Iris pigment epithelial cell (primary cell): ENCODE results near the gene SYP.
A peak's percentile ranks its signal among the peaks of the same experiment; 100 is the strongest.
"Not testable (repeated sequence)": the region's sequence is repeated elsewhere in the genome, so short reads cannot be mapped to it uniquely, and the experiment has no call there.

Experiments used
- DNase-seq: peaks from one replicate; pipeline ENCODE4 v3.0.0-alpha.2; 2011; ENCODE audit warnings: low read depth

SYP gene

GRCh38 chrX:49166914-49167739 is 32.9 kb downstream of the SYP start:
- DNase-seq = peak; percentile 64

DNA sequence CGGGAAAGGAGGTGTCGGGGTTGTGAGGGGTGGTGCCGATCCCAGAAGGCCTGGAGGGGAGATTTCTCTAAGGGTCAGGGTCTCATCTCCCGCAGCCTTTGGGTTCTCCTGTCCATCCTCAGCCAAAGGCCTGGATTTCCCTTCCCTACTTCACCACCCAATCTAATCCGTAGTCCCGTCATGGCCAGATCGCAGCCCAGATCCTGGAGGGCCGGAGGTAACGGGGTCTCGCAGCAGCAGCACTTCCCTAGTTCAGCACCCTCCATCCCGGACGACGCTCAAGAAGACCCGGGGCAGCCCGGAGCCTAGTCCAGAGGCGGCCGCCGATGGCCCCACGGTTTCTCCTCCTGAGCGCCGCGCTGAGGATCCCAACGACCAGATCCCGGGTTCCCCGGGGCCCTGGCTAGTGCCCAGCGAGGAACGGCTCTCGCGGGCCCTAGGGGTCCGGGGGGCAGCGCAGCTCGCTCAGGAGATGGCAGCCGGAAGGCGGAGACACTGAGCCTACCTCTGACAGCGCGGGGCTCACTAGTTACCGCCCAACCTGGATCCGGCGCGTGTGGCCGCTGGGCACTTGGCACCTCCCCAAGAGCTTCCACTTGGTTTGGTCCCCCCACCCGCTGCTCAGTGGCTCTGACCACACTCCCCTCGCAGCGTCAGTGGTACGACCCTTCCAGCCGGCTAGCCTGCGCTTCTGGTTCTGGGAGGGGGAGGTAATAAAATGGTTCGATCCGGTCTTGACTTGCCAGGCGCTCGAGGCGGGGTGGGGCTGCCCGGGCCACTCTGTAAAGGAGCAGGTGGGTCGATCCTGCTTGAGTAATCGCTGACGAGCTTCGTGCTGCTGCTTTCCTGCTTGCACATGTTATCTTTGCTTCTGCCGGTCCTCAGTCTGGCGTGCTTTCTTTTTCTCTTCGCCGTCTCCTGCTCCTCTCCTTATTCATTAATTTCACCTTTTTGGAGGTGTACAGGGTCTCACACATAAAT is 33.8 kb downstream of the SYP start:
- DNase-seq = peak; percentile 79

- no peak for DNase-seq
These were observed 35.2 kb downstream of the SYP start for GRCh38 chrX:49164589-49165360.

- DNase-seq = peak; percentile 74
These were observed 36.2 kb downstream of the SYP start for GRCh38 chrX:49163555-49164419.

DNA sequence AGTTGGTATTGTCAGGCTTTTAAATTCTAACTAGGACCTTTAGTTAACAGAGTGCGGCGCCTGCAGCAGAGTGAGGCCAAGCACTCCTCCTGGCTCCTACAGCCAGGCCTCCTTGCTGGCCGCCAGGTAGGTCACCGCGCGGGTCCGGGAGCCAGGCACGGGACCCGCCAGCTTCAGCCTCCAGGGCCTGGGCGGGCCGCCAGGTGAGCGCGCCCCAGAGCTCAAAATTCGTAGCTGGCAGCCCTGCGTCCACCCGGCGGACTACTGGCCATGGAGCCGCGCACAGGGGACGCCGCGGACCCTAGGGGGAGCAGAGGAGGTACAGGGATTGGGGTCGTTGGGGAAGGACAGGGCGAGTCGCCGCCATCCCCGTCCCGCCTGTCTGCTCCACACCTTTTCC is 37.4 kb downstream of the SYP start, which contains the start of gene MAGIX:
TSS of gene MAGIX (plus strand) at position 139 of the 400 bp plus-strand sequence. CDS start at position 271, 132 bp downstream.
- DNase-seq = no peak

- DNase-seq = no peak
These were observed 38.4 kb downstream of the SYP start for GRCh38 chrX:49161632-49162031.

DNA sequence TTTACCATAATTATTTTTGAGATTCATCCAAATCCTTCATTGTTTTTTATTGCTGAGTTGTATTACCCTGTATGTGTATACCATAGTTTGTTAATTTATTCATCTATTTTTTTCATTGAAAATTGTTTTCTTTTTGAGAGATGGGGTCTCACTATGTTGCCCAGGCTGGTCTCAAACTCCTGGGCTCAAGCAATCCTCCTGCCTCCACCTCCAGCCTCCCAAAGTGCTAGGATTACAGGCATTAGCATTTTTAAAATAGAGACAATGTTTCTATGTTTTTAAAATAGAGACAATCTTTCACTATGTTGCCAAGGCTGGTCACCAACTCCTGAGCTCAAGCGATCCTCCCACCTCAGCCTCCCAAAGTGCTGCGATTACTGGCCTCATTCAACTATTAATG is 39.1 kb downstream of the SYP start:
- DNase-seq = no peak

GRCh38 chrX:49157194-49157593 is 42.8 kb downstream of the SYP start:
- DNase-seq = no peak

DNA sequence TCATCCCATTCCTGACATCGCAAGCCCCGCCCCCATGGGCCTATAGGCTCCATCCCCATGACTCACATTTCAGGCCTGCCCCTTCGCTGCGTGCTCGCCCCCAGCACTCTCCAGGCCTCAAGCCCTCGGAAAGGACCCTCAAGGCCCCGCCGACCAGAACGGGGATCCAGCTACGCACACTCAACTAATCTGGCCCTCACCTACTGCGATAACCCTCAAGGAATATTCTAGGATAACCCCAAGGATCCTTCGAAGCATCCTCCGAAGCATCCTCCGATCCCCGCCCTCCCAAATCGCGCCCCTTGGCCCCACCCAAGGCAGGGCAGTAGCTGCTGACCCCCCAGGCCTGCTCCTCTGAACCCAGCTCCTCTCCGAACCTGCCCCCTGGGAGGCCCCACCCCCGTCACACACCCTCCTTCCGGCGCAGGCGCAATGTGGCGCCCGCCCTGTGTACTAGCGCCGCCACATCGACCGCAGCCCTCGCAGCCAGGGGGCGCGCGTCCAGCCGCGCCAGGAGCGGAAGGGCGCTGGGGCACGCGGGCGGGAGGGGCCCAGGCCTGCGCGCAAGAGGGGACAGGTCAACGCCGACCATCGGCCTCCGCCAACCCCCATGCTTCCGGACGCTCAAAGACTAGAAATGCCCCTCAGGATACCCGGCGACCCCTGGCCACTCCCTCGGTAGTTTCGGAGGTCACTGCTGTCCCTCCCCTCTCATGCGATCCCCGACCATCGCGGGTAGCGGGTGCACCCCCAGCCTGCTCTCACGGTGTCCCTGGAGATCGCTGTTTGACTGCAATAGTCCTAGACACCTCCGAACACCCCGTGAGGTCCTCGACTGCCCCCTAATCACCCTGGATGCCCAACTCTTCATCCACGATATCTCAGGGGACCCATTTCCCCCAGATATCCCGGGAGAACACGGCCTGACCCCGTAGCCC is 43.8 kb downstream of the SYP start:
- peak; percentile 92 for DNase-seq

GRCh38 chrX:49155243-49155899 is 44.6 kb downstream of the SYP start:
- DNase-seq = peak; percentile 78

DNA sequence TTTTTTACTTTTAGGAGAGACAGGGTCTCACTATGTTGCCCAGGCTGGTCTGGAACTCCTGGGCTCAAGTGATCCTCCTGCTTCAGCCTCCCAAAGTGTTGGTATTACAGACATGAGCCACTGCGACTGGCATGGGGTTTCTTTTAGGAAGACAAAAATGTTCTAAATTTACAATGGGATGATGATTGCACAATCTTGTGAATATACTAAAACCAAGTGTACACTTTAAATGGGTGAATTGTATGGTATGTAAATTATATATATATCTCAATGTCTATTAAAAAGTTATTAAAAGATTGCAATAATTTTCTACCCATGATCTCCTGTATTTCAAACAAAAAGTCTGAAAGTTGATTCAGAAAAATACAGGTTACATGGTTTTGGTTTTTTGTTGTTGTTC is 46.5 kb downstream of the SYP start:
- DNase-seq = no peak

DNA sequence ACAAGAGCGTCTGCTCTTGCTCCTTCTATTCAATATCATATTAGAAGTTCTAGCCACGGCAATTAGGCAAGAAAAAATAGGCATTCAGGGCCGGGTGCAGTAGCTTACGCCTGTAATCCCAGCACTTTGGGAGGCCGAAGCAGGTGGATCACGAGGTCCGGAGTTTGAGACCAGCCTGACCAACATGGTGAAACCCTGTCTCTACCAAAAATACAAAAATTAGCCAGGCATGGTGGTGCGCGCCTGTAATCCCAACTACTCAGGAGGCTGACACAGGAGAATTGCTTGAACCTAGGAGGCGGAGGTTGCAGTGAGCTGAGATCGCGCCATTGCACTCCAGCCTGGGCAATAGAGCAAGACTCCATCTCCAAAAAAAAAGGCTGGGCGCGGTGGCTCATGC is 50.7 kb downstream of the SYP start:
- DNase-seq = not testable (repeated sequence)

DNA sequence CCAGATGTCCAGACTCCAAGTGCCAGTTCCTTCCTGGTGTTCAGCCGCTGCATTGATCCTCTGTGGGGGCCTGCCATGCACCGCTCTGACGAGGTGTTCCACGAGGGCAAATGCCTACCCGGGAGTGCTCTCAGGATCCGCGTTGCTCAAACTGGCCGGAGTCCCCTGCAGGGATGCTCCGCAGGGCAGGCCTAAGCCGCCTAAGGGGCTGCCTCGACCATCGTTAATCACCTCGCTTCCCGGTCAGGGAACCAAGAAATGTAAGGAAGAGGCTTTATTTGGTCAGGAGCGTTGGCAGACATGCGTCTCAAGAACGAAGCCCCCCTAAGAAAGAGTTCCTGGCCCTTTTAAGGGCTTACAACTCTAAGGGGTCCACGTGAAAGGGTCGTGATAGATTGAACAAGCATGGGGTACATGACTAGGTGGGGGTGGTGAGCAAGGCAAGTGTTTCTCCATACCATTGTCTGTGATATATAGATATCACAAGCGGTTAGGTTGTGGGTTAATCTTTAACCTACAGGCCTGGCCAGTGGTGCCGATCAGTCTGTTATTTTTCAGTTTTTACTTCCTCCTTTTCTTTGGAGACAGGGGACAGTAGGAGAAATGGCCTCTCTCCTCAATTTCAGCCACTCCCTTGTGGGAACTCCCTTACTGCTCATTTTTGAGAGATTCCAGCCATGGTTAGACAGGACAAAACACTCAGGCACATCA is 51.4 kb downstream of the SYP start:
- DNase-seq = not testable (repeated sequence)

- DNase-seq = no peak
These were observed 52.1 kb downstream of the SYP start for GRCh38 chrX:49147936-49148335.

DNA sequence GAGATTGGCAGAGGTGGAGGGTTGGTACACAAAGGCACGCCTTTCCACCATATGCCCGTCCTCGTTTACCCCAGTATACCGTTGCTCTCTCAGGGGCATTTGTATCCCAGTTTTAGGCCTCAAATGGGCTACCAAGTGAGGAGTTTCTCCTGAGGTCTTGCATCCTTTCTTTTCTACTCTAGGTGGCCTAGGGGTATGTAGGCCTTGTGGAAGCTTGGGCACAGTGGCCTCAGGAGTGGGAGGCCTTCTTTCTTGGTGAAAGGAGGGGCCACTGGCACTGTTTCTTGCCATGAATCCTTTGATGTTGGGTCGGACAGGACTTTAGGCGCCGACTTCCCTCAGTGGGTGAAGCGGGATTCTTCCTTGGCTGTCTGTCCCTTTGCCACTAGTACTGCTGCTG is 52.7 kb downstream of the SYP start:
- DNase-seq = no peak

DNA sequence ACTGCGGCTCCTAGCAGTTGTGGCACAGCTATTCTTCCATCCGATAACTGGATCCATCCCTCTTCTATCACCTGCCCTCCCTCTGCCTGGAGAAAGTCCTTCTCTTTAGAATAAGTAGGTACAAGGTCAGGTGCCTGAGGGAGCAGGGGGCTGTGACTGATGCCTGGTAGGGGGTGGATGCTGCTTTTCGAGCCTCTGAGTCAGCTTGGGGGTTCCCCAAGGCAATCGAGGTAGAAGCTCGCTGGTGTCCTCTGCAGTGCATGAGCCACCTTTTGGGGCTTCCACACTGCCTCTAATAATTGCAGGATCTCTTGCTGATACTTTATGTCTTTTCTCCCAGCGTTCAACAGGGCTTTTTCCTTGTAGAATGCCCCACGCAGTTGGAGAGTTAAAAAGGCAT is 56.8 kb downstream of the SYP start:
- not testable (repeated sequence) for DNase-seq

- not testable (repeated sequence) for DNase-seq
These were observed 57.7 kb downstream of the SYP start for GRCh38 chrX:49142264-49142663.

DNA sequence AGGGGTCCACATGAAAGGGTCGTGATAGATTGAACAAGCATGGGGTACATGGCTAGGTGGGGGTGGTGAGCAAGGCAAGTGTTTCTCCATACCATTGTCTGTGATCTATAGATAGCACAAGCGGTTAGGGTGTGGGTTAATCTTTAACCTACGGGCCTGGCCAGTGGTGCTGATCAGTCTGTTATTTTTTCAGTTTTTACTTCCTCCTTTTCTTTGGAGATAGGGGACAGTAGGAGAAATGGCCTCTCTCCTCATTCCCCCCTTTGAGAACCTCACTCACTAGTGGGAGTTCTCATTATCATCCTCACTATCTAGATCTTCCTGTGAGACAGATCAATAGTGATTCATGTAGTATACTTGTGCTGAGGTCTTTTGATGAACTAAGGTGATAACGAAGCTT is 60.3 kb downstream of the SYP start:
- DNase-seq = no peak
